ENCODE results near the gene CNBP.

Gene CNBP

GRCh38 chr3:129130291-129130813, 53.3 kb downstream of the CNBP start:
- DNase-seq: no peak

GRCh38 chr3:129128357-129129155, 55.1 kb downstream of the CNBP start:
- DNase-seq: no peak

GRCh38 chr3:129126726-129127280, 56.9 kb downstream of the CNBP start:
- DNase-seq: no peak

- no peak for DNase-seq
Measured at GRCh38 chr3:129123314-129124060, 60.2 kb downstream of the CNBP start.

GRCh38 chr3:129122412-129123011, 61.2 kb downstream of the CNBP start:
- DNase-seq: no peak

- peak; percentile 87 for DNase-seq
Measured at GRCh38 chr3:129121792-129122411, 61.8 kb downstream of the CNBP start, which contains the start of gene RAB43. Gene RAB43 (minus strand): TSS chr3:129121804. CDS start chr3:129121489, 315 bp downstream.

GRCh38 chr3:129121016-129121791, 62.5 kb downstream of the CNBP start:
- no peak for DNase-seq

- DNase-seq: peak; percentile 96
Measured at GRCh38 chr3:129120254-129121004, 63.3 kb downstream of the CNBP start.

GRCh38 chr3:129119365-129120100, 64.2 kb downstream of the CNBP start:
- DNase-seq: peak; percentile 35

GRCh38 chr3:129118745-129119144, 65.0 kb downstream of the CNBP start:
- DNase-seq: peak; percentile 44
